DMS114 treated with DMSO at 0.1 percent for 48 hours (cell line): ENCODE measurements around the gene MBLAC1.

Source experiments
- DNase-seq: peaks from one replicate; lab custom pipeline; 2025; ENCODE audit not compliant: unreplicated experiment; lab: John Stamatoyannopoulos, UW

The MBLAC1 gene

DNA sequence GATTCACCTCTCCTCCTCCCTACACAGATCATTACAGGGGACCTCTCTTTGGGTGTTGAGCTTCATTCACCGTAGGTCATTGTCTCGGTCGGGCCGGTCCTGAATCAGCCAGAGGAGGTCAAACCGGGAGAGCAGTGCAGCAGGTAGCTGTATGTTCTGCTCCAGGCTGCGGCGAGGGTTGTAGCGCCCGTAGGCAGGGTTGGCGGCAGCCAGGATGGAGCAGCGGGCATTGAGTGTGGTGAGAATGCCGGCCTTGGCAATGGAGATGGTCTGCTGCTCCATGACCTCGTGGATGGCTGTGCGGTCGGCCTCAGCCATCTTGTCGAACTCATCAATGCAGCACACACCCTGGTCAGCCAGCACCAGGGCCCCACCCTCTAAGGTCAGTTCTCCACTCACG lies 31.1 kb upstream of the MBLAC1 start:
- no peak for DNase-seq

DNA sequence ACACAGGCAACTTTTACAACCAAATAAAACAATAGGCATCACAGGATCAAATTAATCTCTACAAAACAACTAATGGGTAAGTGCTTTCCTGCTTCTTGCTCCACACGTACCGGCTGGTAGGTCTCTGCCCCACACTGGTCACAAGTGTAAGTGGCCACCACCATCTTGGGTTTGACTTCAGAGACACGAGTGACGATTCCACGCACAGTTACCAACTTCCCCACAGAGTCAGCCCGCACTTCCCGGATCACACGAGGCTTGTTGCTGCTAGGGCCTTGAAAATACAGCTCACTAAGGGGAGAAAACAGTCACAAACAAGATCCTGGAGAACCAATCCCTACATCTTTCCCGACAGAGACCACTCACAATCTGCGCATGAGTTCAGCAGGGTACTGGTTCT lies 27.9 kb upstream of the MBLAC1 start:
- no peak for DNase-seq

DNA sequence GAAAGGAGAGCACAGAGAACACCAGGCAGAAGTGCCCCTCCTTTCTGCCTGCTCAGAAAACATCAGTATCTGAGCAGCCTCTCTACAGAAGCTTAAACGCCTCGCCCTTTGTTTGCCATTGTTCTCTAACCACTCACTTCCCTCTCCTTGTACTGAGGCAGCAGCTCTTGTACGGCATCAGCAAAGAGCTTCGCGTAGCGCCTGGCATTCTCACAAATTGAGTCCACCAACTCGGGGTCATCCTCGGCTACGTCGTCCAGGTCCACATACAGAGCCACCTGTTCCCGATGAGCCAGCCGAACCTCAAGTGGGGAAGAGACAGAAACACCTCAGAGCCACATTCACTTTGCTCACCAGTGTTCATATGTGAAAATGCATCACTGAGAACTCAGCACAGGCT lies 27.3 kb upstream of the MBLAC1 start:
- DNase-seq = no peak

DNA sequence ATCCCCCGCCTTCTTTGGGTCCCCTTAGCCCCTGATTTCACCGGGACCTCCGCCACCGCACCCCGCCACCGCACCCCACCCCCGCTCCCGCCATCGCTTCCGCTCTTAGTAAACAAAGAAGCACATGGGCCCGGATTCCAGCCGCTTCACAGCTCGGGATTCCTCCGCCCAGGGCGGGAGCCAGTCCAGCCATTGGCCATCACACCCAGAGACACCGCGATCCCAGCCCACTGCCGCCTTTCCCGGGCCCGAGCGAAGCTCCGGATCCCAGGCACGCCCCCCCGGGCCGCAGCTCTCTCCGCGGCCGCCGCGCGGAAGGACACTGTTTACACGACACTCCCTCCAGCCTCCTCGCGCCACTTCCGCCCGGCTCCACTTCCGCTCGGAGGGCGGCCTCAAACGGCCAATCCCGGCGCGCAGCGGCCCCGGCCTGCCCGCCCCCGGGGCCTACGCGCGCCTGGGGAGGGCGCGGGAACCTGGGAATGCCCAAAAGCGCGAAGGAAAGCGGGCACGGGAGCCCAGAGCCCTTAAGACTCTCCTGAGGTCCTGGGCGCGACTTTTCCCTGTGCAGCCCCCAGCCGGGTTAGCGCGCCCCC lies 26.2 kb upstream of the MBLAC1 start:
- peak; percentile 84 for DNase-seq

DNA sequence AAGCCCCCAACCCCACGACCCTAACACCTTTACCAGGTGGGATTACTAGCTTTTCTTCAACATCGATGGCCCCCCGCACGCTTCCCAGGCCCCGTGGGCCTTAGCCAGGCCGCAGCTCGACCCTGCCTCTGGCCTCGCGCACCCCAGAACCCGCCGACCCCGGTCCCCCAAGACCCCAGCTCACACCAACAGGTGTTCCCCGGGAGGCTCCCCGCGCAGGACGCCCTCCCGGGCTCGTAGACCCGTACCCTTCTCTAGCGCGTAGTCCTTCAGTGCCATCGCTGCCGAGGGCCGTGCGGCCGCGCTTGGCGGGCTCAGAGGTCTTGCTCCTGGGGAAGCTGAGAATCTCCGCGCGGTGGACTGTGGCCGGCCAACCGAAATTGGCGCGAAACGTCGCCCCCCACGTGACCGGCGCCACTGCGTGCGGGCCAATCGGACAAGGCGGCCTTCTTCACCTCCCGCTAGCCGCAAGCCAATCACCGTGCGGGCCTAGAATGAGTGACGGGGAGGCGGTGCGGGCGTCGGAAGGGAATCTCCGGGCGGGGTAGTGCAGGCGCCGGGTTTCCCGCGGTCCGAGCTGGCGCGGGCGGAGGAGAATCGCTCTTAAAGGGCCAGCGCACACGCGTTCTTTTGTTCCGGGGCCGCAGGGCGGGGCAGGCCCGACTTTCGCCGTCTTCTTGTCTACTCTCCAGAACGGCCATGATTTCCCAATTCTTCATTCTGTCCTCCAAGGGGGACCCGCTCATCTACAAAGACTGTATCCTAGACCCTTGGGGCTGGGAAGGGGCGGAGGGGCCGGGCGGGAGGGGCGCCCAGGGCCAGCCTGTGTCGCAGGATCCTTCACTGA lies 25.5 kb upstream of the MBLAC1 start, which contains the start of the genes AP4M1 and MCM7:
AP4M1 (plus strand) TSS at position 628 of the 847 bp plus-strand sequence; CDS start at position 700, 72 bp downstream.
MCM7 (minus strand) TSS at position 382 of the 847 bp plus-strand sequence; CDS start at position 279, 103 bp downstream.
- DNase-seq = peak; percentile 94

DNA sequence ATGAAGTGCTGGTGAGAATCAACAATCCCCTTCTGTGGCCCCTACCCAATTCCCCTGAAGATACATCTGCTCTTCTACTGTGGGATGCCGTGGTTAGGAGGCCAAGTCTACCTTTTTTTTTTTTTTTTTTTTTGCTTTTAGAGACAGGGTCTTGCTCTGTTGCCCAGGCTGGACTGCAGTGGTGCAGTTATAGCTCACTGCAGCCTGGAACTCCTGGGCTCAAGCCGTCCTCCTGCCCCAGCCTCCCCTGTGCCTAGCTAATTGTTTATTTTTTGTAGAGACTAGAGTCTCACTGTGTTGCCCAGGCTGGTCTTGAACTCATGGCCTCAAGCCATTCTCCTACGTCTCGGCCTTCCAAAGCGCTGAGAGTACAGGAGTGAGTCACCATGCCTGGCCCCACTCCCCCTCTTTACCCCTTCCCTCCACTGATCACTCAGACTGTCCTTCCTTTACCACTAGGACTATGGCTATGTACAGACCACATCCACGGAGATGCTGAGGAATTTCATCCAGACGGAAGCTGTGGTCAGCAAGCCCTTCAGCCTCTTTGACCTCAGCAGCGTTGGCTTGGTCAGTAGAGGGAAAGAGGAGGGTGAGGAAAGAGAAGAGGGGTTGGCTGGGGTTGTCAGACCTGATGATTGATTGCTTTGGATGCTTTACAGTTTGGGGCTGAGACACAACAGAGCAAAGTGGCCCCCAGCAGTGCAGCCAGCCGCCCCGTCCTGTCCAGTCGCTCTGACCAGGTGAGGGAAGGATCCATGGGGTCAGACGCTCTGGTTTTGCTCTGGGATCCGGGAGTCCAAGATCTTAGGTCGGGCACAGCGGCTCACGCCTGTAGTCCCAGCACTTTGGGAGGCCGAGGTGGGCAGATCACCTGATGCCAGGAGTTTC lies 23.6 kb upstream of the MBLAC1 start:
- DNase-seq = no peak

DNA sequence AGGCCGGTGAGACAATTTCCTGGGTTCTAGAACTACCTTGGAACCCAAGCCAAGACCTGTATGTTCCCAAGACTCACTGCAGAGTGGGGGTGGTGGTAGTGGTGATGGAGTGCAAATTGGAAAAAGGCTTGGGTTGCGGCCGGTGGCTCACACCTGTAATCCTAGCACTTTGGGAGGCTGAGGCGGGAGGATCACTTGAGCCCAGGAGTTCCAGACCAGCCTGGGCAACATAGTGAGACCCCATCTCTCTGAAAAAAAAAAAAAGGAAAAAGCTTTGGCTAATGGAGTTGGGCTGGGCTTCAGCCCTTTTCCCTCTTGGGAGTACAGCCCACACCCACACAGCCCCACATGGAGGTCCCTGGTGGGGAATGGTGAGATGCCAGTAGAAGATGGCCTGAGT lies 21.2 kb upstream of the MBLAC1 start:
- no peak for DNase-seq

DNA sequence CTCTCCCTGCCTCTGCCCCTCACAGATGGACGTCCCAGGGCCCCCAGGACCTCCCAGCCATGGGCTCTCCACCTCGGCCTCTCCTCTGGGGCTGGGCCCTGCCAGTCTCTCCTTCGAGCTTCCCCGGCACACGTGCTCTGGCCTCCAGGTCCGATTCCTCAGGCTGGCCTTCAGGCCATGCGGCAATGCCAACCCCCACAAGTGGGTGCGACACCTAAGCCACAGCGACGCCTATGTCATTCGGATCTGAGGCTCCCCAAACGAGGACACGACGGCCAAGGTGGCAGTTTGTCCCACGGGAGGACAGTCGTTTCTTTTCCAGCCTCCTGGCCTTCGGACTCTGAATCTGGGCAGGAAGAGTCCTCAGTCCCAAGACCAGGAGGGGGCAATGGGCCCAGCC lies 20.1 kb upstream of the MBLAC1 start:
- no peak for DNase-seq

DNA sequence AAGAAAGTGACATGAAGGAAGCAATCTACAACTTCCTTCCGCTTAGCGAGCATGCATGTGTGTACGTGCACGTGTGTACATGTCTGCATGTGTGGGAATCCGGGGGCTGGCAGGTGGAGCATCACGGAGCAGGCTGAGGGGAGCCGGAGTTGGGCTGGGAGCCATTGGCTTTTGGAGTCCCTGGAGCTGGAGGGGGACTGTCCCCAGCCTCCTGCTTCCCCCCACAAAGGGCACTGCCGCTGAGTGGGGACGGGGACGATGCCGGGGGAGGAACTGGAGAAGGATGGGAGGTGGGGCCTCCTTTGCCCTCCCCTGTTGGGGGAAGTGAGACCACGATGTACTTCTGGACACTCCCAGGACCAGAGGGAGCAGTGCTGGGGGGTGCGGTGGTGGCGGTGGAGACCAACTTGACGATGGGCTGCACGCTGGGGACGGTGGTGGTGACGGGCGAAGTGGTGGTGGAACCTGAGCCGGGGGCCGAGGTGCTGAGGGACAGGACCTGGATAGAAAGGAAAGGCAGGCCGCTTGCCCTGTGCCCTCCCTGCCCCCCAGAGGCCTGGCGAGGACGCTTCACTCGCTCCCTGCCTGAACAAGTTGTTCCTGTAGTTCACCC lies 19.5 kb upstream of the MBLAC1 start:
- DNase-seq = no peak

DNA sequence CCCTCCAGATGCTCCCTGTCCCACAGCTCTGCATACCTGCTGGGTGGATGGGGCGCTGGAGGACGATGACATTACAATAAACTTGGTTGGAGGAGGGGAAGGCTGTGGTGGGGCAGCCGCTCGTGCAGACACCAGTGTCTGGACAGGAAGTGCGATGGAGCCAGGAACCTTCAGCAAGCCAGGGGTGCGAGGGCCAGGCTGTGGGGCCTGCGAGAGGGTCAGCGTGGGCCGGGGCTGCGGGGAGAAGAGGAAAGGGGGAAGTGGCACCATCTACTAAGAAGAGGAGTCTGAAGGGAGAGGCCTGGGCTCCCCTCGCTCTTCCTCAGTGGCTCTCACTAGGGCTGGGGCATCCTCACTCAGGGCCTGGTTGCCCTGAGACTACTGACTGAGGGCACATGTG lies 18.9 kb upstream of the MBLAC1 start:
- DNase-seq = no peak

DNA sequence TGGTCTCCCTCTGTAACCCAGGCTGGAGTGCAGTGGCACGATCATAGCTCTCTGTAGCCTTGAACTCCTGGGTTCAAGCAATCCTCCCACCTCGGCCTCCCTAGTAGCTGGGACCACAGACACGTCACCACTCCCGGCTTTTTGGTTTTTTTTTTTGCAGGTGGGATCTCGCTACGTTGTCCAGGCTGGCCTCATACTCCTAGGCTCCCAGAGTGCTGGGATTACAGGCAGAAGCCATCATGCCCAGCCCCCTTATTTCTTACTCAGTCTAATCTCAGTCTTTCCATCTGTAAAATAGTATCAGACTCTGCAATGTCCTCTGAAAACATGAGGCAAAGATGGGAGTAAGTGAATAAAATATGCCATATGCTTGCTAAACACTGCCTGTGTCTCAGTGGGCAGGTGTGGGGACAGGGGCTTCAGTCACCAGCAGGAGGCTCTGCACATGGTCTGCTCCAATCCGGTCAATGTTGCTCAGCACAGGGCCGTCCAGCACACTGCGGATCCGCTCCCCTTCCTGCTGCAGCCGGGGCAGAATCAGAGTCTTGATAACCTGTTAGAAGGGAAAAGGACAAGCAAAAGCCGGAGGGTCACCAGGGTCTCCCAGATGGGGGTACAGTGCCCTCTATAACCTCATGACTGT lies 17.1 kb upstream of the MBLAC1 start:
- no peak for DNase-seq

DNA sequence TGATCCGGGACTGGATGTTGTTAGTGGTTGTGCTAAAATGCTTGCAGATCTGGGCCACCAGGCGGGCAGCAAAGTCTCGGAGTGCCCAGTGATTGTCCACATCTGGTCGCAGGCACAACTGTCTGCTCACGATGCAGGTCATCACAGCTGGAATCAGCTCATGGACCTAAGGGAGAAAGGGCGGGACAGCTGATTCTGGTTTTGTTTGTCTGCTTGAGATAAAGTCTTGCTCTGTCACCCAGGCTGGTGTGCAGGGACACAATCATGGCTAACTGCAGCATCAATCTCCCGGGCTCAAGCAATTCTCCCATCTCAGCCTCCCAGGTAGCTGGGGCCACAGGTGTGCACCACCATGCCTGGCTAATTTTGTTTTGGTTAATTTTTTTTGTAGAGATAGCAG lies 15.6 kb upstream of the MBLAC1 start:
- DNase-seq = no peak

DNA sequence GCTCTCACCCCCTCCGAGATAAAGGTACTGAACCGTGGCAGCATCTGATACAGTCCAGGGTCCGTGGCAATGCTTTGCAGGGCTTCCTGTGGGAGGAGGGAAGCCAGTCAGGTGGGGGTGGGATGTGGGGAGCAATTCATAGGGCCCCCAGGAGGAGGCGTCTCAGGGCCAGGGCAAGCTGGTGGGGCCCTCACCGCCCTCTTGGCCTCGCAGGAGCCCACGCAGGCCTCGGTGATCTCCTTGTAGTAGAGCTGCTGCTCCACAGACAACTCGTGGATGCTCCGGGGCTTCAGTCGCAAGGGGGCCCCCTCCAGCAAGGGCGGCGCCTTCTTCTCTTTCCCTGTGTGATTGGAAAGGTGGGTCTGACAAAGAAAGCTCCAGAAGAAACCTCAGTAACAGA lies 14.9 kb upstream of the MBLAC1 start:
- DNase-seq = no peak

DNA sequence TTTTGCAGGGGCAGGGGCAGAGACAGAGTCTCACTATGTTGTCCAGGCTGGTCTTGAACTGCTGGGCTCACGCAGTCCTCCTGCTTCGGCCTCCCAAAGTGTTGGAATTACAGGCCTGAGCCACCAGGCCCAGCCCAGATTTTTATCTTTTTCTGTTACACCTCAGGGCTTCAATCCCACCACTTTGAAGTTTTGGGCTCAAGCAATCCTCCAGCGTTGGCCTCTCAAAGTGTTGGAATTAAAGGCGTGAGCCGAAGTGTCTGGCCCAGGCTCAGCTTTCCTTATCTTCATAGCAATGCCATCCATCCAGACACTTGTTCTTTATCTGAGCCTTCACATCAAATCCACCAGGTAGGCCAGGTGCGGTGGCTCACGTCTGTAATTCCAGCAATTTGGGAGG lies 11.7 kb upstream of the MBLAC1 start:
- DNase-seq = no peak

DNA sequence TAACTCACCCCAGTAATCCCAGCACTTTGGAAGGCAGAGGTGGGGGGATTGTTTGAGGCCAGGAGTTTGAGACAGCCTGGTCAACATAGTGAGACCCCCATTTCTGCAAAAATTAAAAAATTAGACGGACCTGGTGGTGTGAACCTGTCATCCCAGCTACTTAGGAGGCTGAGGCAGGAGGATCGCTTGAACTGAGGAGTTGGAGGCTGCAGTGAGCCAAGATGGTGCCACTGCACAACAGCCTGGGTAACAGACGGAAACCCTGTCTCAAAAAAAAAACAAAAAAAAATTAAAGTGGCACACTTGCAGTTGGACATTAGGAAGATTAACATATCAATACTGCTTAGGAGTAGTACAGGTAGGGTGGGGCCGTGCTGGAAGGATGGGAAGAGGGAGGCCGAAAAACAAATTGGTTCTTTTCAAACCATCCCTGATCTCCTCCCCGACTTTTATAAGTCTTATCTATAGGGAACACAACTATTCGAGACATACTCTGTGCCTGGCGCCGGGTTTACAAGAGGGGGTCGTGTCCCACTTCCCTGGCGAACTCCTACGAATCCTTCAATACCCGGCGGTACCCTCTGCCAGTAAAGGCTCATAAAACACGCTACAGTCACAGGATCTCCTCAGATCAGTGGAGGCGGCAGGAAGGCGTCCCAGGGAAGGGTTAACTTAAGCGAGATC lies 8.2 kb upstream of the MBLAC1 start:
- no peak for DNase-seq

DNA sequence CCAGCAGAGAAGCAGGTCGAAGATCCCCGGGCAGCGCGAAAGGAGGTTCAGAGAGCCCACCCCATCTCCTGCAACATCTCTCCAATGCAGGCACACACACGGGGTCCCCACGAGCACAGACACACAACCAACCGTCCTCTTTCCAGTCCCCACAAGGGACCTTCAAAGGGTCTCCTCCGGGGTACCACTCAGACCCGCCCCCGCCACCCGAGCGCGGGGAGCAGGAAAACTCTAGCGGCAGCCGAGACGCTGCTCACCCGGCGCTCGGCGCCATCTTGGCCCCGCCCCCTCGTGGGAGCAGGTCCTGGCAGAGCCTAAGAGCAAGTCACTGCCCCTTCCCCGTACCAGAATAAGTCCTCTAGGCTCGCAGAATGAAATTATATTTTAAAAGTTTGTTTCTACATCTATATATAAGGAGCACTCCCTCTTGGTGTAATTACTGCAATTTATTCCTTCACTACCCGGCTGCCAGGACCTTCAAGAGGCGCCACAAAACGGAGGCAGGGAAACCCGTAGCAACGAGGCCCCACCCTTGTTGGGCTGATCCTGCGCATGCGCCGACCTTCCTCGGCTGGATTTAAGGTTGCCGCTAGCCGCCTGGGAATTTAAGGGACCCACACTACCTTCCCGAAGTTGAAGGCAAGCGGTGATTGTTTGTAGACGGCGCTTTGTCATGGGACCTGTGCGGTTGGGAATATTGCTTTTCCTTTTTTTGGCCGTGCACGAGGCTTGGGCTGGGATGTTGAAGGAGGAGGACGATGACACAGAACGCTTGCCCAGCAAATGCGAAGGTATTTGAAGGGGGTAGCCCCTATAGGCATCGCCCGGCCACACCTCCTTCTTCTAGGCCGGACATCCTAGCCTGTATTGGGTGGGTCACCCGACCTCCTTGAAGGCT lies 7.4 kb upstream of the MBLAC1 start, which contains the start of the genes CNPY4 and TAF6:
CNPY4 (plus strand) TSS at position 563 of the 898 bp plus-strand sequence; CDS start at position 674, 111 bp downstream.
TAF6 (minus strand) TSS at position 287 of the 898 bp plus-strand sequence. CDS start 5,149 bp downstream, outside the sequence.
- peak; percentile 91 for DNase-seq

DNA sequence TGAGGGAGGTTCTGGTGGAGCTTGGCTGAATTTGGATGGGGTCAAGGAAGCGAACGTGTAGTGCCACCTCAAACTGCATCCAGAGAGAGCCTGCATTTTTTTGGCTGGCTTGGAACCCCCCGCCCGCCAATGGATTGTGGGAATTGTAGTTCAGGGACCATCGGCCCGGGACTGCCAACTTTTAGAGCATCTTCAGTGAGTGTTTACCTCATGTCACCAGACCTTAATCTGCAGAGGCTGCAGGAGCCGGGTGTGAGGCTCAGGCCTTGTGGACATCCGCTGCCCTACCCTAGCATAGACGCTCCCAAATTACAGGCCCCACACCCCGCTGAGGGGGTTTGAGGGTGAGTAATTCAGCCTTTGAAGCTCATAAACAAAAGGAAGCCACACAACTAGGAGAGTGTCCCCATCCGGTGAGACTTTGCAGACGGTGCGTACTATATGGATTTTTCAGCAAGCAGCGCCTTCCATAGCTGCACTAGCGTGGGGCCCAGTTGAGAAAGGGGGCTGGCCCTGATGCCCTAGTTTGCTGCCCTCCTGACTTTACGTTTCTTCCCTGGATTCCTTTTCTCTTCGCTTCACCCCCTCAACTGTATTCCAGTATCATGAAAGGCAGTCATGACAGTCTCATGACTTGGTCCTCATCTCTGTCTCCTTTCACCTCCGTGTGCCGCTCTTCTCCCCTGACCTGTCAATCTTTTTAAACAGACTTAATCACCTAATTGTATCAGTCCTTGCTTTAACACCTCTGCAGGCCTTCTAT lies 6.6 kb upstream of the MBLAC1 start:
- peak; percentile 78 for DNase-seq

DNA sequence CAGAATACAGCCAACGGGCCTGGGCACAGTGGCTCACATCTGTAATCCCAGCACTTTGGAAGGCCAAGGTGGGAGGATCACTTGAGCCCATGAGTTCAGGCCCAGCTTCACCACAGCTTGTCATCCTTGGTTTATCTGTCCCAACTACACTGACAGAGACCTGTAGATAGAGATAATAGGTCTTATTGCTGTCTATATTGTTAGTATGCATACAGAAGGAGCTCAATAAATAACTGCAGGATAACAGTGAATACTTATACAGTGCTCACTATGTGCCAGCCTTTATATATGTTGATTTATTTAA lies 6.1 kb upstream of the MBLAC1 start:
- no peak for DNase-seq
